HUES48 (cell line): ENCODE data around the gene TRIM24.
A peak's percentile ranks its signal among the peaks of the same experiment; 100 is the strongest.

Experiments used
- H3K27ac ChIP-seq: one replicate; pipeline ENCODE4 v1.7.0; 2013; ENCODE audit warnings: low read depth, low read length, inconsistent platforms
- H3K27me3 ChIP-seq: 2 replicates; pipeline ENCODE4 v1.6.1; 2013; ENCODE audit warnings: mild to moderate bottlenecking, low read length; ENCODE audit not compliant: control insufficient read depth, insufficient read depth
- H3K36me3 ChIP-seq: 2 replicates; pipeline ENCODE4 v1.6.1; 2013; ENCODE audit warnings: low read length; ENCODE audit not compliant: control insufficient read depth, insufficient read depth
- H3K4me1 ChIP-seq: 2 replicates; pipeline ENCODE4 v1.6.1; 2013; ENCODE audit warnings: mild to moderate bottlenecking, low read length; ENCODE audit not compliant: control insufficient read depth, insufficient read depth
- H3K4me3 ChIP-seq: 2 replicates; pipeline ENCODE4 v1.5.1; 2013; ENCODE audit warnings: mild to moderate bottlenecking, low read depth, low read length
- H3K9ac ChIP-seq: 2 replicates; pipeline ENCODE4 v1.6.1; 2013; ENCODE audit warnings: mild to moderate bottlenecking, low read depth, low read length, moderate library complexity
- H3K9me3 ChIP-seq: 2 replicates; pipeline ENCODE4 v1.6.1; 2013; ENCODE audit warnings: low read length; ENCODE audit not compliant: control insufficient read depth, insufficient read depth

The TRIM24 gene

DNA sequence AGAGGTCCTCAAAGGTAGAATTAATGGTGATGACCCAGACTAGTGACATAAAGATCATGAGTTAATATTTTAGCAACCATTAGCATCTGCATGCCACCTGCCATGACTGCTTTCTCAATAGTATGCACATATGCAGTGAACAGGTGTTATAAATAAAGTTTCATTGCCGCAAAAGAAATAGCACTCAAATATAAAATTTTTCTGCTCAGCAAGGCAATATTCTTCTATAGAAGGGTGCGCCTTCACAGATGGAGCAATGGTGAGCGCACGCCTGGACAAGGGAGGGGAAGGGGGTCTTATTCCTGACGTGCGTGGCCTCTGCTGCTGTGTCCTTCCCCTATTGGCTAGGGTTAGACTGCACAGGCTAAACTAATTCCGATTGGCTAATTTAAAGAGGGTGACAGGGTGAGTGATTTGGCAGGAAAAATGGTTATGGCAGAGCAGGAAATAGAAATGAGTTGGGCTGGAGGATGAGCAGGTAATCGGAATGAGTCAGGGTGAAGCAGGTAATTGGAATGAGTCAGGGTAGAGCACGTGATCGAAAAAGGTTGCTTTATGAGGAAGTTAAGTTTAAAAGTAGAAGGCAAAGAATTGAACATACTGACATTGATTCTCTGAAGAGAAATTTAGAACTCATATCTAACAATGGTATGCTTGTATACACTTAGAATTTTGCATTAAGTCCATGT lies 24.7 kb upstream of the TRIM24 start:
- Histone ChIP-seq H3K36me3 (no peaks in the 10 kb centered on the region), H3K4me1 (peaks cover 19% of the 10 kb centered on the region), H3K9me3 (peaks cover 35% of the 10 kb centered on the region), H3K27me3 (no peaks in the 10 kb centered on the region), H3K9ac (no peak overlapping the region), H3K27ac (peak overlapping the region; percentile 86), H3K4me3 (peak overlapping the region; percentile 8; the same call in 1 of the 2 replicates)

DNA sequence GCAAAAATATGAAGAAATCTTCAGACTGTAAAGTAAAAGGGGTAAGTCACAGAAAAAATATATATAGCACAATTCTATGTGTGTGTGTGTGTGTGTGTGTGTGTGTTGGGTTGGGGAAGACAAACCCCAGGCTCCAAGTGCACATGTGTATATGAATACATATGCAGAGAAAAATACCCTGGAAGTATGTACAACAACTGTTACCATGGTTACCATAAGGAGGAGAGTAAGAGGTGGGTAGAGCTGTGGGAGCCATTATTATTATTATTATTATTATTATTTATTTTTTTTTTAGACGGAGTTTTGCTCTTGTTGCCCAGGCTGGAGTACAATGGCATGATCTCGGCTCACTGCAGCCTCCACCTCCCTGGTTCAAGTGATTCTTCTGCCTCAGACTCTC lies 23.7 kb upstream of the TRIM24 start:
- H3K4me1 ChIP-seq: peaks cover 19% of the 10 kb centered on the region

GRCh38 chr7:138440460-138440859 lies 19.6 kb upstream of the TRIM24 start:
- no peaks in the 10 kb centered on the region for H3K36me3 ChIP-seq
- H3K4me1 ChIP-seq: 0 out of 2 replicates have a peak, but pooled peaks cover 1% of the 10 kb centered on the region
- no peak overlapping the region for H3K4me3 ChIP-seq
- H3K27ac ChIP-seq: no peak overlapping the region
- no peaks in the 10 kb centered on the region for H3K27me3 ChIP-seq
- 0 out of 2 replicates have a peak, but pooled peaks cover 2% of the 10 kb centered on the region for H3K9me3 ChIP-seq
- H3K9ac ChIP-seq: no peak overlapping the region

More for the DNA sequence above, 23.7 kb upstream of the TRIM24 start:
- H3K27me3 ChIP-seq: no peaks in the 10 kb centered on the region
- H3K36me3 ChIP-seq: no peaks in the 10 kb centered on the region
- no peak overlapping the region for H3K4me3 ChIP-seq
- no peak overlapping the region for H3K27ac ChIP-seq
- peaks cover 28% of the 10 kb centered on the region for H3K9me3 ChIP-seq
- no peak overlapping the region for H3K9ac ChIP-seq

GRCh38 chr7:138442822-138443221 lies 17.2 kb upstream of the TRIM24 start:
- no peak overlapping the region for H3K9ac ChIP-seq
- no peaks in the 10 kb centered on the region for H3K36me3 ChIP-seq
- H3K4me1 ChIP-seq: no peaks in the 10 kb centered on the region
- no peak overlapping the region for H3K4me3 ChIP-seq
- H3K27me3 ChIP-seq: no peaks in the 10 kb centered on the region
- no peak overlapping the region for H3K27ac ChIP-seq
- H3K9me3 ChIP-seq: no peaks in the 10 kb centered on the region

DNA sequence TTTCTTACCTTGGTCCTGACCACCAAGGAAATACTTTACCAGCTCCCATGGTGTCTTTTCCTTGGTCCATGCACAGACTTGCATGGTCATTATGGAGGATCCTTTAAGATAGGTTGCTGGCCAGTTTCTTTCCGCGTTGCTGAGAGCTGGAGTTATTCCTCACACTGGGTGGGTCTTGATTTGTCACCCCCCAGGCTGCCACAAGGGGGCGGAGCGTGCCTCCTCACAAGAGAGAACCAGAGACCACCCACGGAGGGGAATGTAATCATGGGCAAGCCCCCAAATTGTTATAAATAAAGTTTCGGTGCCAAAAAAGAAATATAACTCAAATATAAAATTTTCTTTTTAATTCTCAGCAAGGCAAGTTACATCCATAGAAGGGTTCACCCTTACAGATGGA lies 10.5 kb upstream of the TRIM24 start:
- Histone ChIP-seq H3K4me1 (no peaks in the 10 kb centered on the region), H3K9ac (no peak overlapping the region), H3K9me3 (peaks cover 5% of the 10 kb centered on the region; the same call in 1 of the 2 replicates), H3K27me3 (no peaks in the 10 kb centered on the region), H3K36me3 (no peaks in the 10 kb centered on the region), H3K27ac (no peak overlapping the region), H3K4me3 (no peak overlapping the region)

- H3K4me1 ChIP-seq: peaks cover 15% of the 10 kb centered on the region
- H3K27ac ChIP-seq: no peak overlapping the region
- H3K27me3 ChIP-seq: no peaks in the 10 kb centered on the region
- H3K36me3 ChIP-seq: no peaks in the 10 kb centered on the region
- no peak overlapping the region for H3K4me3 ChIP-seq
- no peak overlapping the region for H3K9ac ChIP-seq
- no peaks in the 10 kb centered on the region for H3K9me3 ChIP-seq
These were observed 4.5 kb upstream of the TRIM24 start for GRCh38 chr7:138455609-138456008.

GRCh38 chr7:138456220-138456619 lies 3.8 kb upstream of the TRIM24 start:
- Histone ChIP-seq H3K27ac (no peak overlapping the region), H3K9me3 (no peaks in the 10 kb centered on the region), H3K36me3 (no peaks in the 10 kb centered on the region), H3K4me1 (peaks cover 15% of the 10 kb centered on the region), H3K27me3 (no peaks in the 10 kb centered on the region), H3K9ac (no peak overlapping the region), H3K4me3 (no peak overlapping the region)

DNA sequence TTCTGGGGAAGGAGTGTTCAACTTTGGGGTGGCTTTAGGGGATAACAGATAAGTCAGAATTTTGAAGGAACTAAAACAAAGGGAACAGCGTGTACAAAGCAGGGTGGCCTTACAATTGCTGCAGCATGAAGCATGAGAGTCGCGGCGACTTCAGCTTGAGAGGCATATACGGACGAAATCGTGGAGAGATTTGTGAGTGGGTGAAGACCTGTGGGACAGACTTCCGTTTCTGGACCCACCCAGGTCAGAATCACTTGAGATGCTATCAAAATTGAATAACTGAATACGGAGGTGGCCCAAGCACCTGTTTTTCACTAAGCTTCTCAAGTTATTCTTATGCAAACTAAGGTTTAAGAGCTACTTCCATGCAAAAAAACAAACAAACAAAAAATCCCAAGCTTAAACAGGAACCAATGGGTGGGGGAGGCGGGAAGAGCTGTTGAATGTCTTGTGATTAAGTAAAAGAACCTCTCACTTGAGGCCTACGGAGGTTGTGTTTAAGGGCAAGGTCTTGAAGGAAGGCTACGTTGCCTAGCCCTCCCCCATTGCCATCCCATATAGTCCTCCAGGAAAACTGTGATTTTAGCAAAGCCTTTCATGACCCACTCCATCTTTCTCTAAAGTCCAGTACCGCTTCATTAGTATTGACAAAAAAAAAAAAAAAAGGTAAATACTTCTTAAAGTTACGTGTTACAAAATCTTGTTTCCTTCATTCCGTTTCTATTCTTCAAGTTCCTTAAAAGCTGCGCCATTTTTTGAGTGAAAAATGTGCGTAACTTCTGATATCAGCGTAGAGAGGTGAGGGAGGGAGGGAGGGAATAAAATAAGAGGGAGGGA lies 1.3 kb upstream of the TRIM24 start:
- peak overlapping the region; percentile 85 for H3K9ac ChIP-seq
- H3K36me3 ChIP-seq: peaks cover 17% of the 10 kb centered on the region
- H3K27ac ChIP-seq: peak overlapping the region; percentile 92
- H3K4me1 ChIP-seq: peaks cover 15% of the 10 kb centered on the region
- H3K27me3 ChIP-seq: no peaks in the 10 kb centered on the region
- peak overlapping the region; percentile 85 for H3K4me3 ChIP-seq
- no peaks in the 10 kb centered on the region for H3K9me3 ChIP-seq

- Histone ChIP-seq H3K4me3 (peak overlapping the region; percentile 85), H3K4me1 (peaks cover 20% of the 10 kb centered on the region), H3K27me3 (no peaks in the 10 kb centered on the region), H3K36me3 (peaks cover 22% of the 10 kb centered on the region), H3K27ac (peak overlapping the region; percentile 92), H3K9me3 (no peaks in the 10 kb centered on the region), H3K9ac (peak overlapping the region; percentile 85)
These were observed 465 bp upstream of the TRIM24 start for GRCh38 chr7:138459413-138460175.

- Histone ChIP-seq H3K9me3 (no peaks in the 10 kb centered on the region), H3K4me3 (peak overlapping the region; percentile 100), H3K36me3 (peaks cover 31% of the 10 kb centered on the region), H3K9ac (peak overlapping the region; percentile 91), H3K4me1 (peaks cover 20% of the 10 kb centered on the region), H3K27me3 (no peaks in the 10 kb centered on the region), H3K27ac (peak overlapping the region; percentile 92)
These were observed 869 bp downstream of the TRIM24 start for GRCh38 chr7:138460649-138461607.
